Uterus (tissue), 4 donors: Measurements from ENCODE around the gene SNAPC1. TPM values are rescaled to one million over a fixed set of nuclear protein-coding genes. Genes with fewer than 3 reads are reported as not detected.

Experiments
- DNase-seq, 2 donors: peaks; one replicate each; pipeline ENCODE4 v3.0.0-alpha.2; 2019 to 2020
- H3K27ac ChIP-seq, 2 donors: fragments of 200-600 bp; sonication (generic); 1 replicate in 1 of 2; 2 replicates in 1 of 2; pipeline ENCODE4 v1.5.1; 2016 to 2018
- H3K27me3 ChIP-seq, 2 donors: fragments of 200-600 bp; sonication (generic); one replicate each; pipeline ENCODE4 v1.5.1; 2018 to 2019; ENCODE audit warnings: control low read depth in 1 of 2
- H3K36me3 ChIP-seq, 2 donors: fragments of 200-600 bp; sonication (generic); one replicate each; pipeline ENCODE4 v1.5.1; 2019; ENCODE audit warnings: control low read depth in 1 of 2
- H3K4me1 ChIP-seq, 2 donors: fragments of 200-600 bp; sonication (generic); one replicate each; pipeline ENCODE4 v1.5.1; 2018 to 2019; ENCODE audit warnings: control low read depth in 1 of 2
- H3K4me3 ChIP-seq, 2 donors: fragments of 200-600 bp; sonication (generic); 1 replicate in 1 of 2; 2 replicates in 1 of 2; pipeline ENCODE4 v1.5.1; 2018 to 2019; ENCODE audit warnings: mild to moderate bottlenecking in 1 of 2
- H3K9me3 ChIP-seq, 2 donors: fragments of 200-600 bp; sonication (generic); one replicate each; pipeline ENCODE4 v1.5.1; 2019; ENCODE audit warnings: control low read depth in 1 of 2
- POLR2A ChIP-seq, 2 donors: fragments of 450-650 bp; IDR thresholded peaks; one replicate each; pipeline ENCODE4 v1.6.1; 2016; ENCODE audit warnings: antibody characterized with exemption in 2 of 2, mild to moderate bottlenecking in 1 of 2, moderate library complexity in 1 of 2
- intact Hi-C: fragments of 100-400 bp; cut with DNase I; formaldehyde crosslinking; loops from one replicate; pipeline ENCODE4 v1.15.1; 2023; ENCODE audit warnings: low total_unique reads
- total RNA-seq, 4 donors: library from RNA; depleted of rRNA in 3 of 4; stranded (reverse); fragments of >200 nt in 3 of 4; gene quantifications; one replicate each; pipeline versions ENCODE4 v1.1.0 to v1.2.4, GENCODE V29; 2014 to 2023
- TF ChIP-seq, protein P1 (sequence below), 4 experiments: fragments of 200-600 bp in 2 of 4; fragments of 450-650 bp in 2 of 4; sonication (generic) in 2 of 4; IDR thresholded peaks; one replicate each; pipeline ENCODE4 v1.5.1; 2016 to 2019; ENCODE audit warnings: antibody characterized with exemption in 4 of 4, mild to moderate bottlenecking in 2 of 4, moderate library complexity in 1 of 4
- donor health status: DM: yes; HTN: yes; CAD: no.

SNAPC1 gene
- total RNA-seq, 4 donors from 2014 or later: 7.0 to 16.4 (median 11.6) TPM

DNA sequence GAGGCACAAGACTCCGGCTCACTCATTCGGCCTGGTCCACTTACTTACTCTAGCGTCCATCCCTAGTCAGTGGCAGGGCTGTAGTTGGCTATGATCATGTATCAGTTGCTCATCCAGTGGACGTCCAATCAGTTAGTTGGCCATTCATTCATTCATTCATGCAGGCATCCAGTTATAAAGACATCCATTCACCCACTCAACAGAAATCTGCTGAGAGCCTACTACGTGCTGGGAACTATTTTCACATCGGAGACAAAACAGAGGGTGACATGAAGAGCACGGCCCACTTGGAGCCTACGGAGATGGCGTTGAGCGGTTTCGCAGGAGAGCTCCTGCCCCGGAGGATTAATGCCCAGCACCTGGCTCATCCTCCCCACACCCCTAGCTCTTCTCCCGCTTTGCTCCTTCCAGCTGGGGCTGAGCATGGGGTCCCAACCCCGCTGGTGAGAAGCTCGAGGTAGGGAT, 49.7 kb downstream of the SNAPC1 start:
- no peak for TF ChIP-seq POLR2A (IDR thresholded peaks at IDR 0.05)
- TF ChIP-seq, protein P1, sequence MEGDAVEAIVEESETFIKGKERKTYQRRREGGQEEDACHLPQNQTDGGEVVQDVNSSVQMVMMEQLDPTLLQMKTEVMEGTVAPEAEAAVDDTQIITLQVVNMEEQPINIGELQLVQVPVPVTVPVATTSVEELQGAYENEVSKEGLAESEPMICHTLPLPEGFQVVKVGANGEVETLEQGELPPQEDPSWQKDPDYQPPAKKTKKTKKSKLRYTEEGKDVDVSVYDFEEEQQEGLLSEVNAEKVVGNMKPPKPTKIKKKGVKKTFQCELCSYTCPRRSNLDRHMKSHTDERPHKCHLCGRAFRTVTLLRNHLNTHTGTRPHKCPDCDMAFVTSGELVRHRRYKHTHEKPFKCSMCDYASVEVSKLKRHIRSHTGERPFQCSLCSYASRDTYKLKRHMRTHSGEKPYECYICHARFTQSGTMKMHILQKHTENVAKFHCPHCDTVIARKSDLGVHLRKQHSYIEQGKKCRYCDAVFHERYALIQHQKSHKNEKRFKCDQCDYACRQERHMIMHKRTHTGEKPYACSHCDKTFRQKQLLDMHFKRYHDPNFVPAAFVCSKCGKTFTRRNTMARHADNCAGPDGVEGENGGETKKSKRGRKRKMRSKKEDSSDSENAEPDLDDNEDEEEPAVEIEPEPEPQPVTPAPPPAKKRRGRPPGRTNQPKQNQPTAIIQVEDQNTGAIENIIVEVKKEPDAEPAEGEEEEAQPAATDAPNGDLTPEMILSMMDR (IDR thresholded peaks at IDR 0.05): no peak
- peaks cover 0 to 4% of the 10 kb centered on the region in 2 donors for H3K4me1 ChIP-seq

DNA sequence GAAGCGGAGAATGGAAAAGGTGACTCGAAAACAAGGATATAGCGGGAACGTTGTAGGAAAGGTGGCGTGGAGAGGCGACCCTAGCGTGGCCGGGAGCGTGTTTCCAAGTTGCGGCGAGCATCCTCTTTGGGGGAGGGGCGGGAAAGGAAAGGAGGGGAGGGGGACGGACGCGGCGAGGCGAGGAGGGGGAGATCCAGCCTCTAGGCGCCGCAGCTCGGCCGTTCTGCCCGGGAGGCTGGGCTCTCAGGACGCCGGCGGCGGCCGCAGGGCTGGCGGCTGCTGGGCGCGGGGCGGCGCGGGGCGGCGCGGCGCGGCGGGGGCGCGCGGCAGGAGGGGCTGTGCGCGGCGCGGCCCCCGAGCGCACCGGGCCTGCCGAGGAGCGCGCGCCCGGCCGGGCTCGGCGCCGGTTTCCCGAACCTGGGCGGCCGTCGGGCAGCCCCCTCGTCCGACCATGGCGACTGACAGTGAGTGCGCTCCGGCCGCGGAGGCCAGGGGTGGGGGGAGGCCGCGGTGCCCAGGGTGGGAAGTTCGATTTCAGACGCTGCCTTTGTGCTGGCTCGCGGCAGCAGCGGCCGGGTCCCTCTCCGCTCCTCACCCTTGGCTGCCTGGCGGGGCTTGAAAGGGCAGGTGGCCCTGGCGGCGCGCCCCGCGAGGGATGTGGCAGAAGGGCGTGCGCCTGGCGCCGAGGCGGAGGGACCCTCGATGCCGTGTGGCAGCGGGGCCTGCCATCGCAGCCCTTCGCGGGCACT, 50.3 kb downstream of the SNAPC1 start, which contains the start of gene SYT16:
Gene SYT16 (plus strand): TSS at position 357 of the 749 bp plus-strand sequence.
- H3K9me3 ChIP-seq: no peaks in the 10 kb centered on the region
- no peak for TF ChIP-seq POLR2A (IDR thresholded peaks at IDR 0.05)
- TF ChIP-seq, protein P1 (IDR thresholded peaks at IDR 0.05): no peak
- no peak within 1 kb of the TSS for H3K27ac ChIP-seq
- H3K4me1 ChIP-seq: peaks cover 0 to 4% of the 10 kb centered on the region in 2 donors
- H3K36me3 ChIP-seq: no peaks in the 10 kb centered on the region
- no peak within 1 kb of the TSS for H3K4me3 ChIP-seq
- intact Hi-C loops: no loop called here
- H3K27me3 ChIP-seq: peaks cover 0 to 6% of the 10 kb centered on the region in 2 donors
- no peak for DNase-seq

More for the DNA sequence above, 49.7 kb downstream of the SNAPC1 start:
- no peak overlapping the region for H3K27ac ChIP-seq
- peaks cover 0 to 6% of the 10 kb centered on the region in 2 donors for H3K27me3 ChIP-seq
- DNase-seq: no peak
- no peak overlapping the region for H3K4me3 ChIP-seq
- no peaks in the 10 kb centered on the region for H3K36me3 ChIP-seq
- no peaks in the 10 kb centered on the region for H3K9me3 ChIP-seq
- intact Hi-C loops: no loop called here

DNA sequence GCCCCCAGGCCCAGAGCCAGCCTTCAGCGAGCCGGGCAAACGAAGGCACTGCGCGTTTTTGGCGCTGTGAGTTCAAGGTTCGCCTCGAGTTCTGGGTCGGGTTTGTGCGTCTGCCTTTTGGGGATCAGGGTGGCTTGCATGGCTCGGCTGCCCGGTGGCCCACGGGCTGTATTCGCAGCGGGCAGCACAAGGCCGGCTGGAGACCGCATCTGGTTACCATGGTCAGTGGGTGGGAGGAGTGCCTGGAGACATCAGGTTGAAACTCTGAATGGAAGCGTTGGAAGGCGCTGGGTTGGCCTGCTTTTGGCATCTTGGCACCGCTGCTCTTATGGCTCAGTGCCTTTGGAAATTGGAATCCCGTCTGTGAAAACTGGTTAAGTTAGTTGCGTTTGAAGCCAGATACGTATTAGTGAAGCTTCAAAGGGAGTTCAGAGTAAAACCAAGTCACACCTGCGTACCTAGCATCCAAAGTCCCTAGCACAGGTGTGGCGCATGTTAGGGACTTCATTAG, 50.9 kb downstream of the SNAPC1 start:
- TF ChIP-seq POLR2A (IDR thresholded peaks at IDR 0.05): no peak
- TF ChIP-seq, protein P1 (IDR thresholded peaks at IDR 0.05): no peak
- intact Hi-C loops: no loop called here
- DNase-seq: no peak
- peaks cover 0 to 4% of the 10 kb centered on the region in 2 donors for H3K4me1 ChIP-seq
- peaks cover 0 to 6% of the 10 kb centered on the region in 2 donors for H3K27me3 ChIP-seq
- H3K4me3 ChIP-seq: no peak overlapping the region
- H3K36me3 ChIP-seq: no peaks in the 10 kb centered on the region
- H3K9me3 ChIP-seq: no peaks in the 10 kb centered on the region
- H3K27ac ChIP-seq: no peak overlapping the region

DNA sequence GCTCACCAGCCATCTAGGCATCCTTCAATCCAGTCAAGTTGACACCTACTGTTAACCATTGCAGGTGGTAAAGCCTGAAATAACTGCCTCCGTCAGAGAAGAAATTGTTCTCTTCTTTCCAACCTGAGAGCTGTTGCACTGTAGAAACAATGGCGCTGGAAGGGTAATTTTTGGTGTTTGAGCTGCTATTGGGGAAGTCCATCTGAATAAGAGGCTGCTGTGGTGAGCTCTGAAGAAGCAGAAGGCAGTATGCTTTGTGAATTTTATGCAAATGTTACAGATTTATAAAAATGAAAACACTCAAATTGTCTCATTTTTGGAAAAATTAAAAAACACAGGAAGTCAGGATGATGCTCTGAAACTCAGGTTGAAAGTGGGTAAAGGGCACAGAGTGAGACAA, 60.2 kb downstream of the SNAPC1 start:
- no peak overlapping the region for H3K27ac ChIP-seq
- H3K4me1 ChIP-seq: no peaks in the 10 kb centered on the region
- no peaks in the 10 kb centered on the region for H3K9me3 ChIP-seq
- no peaks in the 10 kb centered on the region for H3K27me3 ChIP-seq
- no peak overlapping the region for H3K4me3 ChIP-seq
- no peaks in the 10 kb centered on the region for H3K36me3 ChIP-seq
- intact Hi-C loops: no loop called here
- DNase-seq: no peak
- TF ChIP-seq, protein P1 (IDR thresholded peaks at IDR 0.05): no peak
- no peak for TF ChIP-seq POLR2A (IDR thresholded peaks at IDR 0.05)

DNA sequence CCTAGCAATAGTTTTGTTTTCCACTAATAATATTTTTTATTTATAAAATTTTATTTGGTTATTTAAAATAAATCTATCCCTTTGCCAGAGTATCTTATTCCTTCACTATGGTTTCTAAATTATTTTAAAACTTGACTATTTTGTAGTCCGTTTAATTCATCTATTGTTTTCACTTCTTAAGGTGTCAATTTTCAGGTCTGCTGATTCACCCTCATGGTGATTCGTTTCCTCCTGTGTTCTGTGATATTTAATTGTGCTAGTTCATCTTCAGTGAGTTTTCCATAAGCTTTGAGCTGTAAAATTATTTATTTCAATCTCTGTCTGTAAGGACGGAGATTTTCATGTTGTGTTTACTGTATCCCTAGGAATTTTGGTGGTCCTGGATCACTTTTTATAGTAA, 70.6 kb downstream of the SNAPC1 start:
- no peaks in the 10 kb centered on the region for H3K27me3 ChIP-seq
- no peaks in the 10 kb centered on the region for H3K36me3 ChIP-seq
- no peak overlapping the region for H3K4me3 ChIP-seq
- no peak for TF ChIP-seq POLR2A (IDR thresholded peaks at IDR 0.05)
- TF ChIP-seq, protein P1 (IDR thresholded peaks at IDR 0.05): no peak
- intact Hi-C loops: no loop called here
- H3K9me3 ChIP-seq: no peaks in the 10 kb centered on the region
- H3K4me1 ChIP-seq: no peaks in the 10 kb centered on the region
- no peak for DNase-seq
- no peak overlapping the region for H3K27ac ChIP-seq
